Common myeloid progenitor, CD34-positive (primary cell): ENCODE data around the gene DENND5B.

Experiments
- CTCF ChIA-PET: fragments of 350-600 bp; sonication (Branson Sonifier 250); formaldehyde crosslinking; loops from one replicate; lab custom pipeline; 2021; ENCODE audit warnings: antibody characterized with exemption; lab: Charles Lee
- POLR2A ChIA-PET: fragments of 350-600 bp; sonication (Branson Sonifier 250); formaldehyde crosslinking; loops from one replicate; lab custom pipeline; 2021; ENCODE audit warnings: antibody characterized with exemption; lab: Charles Lee
- DNase-seq, 3 donors: peaks; one replicate each; pipeline versions ENCODE4 v3.0.0 to v3.0.0-alpha.2; 2013
- H3K27ac ChIP-seq, 2 experiments: 1 replicate in 1 of 2; 2 replicates in 1 of 2; pipeline ENCODE4 v1.7.0; 2013; ENCODE audit warnings: inconsistent platforms in 2 of 2, low read length in 2 of 2, mild to moderate bottlenecking in 2 of 2, low read depth in 1 of 2, moderate library complexity in 1 of 2; ENCODE audit not compliant: severe bottlenecking in 2 of 2, insufficient read depth in 1 of 2, poor library complexity in 1 of 2
- H3K27me3 ChIP-seq, 5 experiments: replicated peaks in 2 of 5; 1 replicate in 3 of 5; 2 replicates in 2 of 5; pipeline versions ENCODE4 v1.6.1 to v1.7.0; 2013; ENCODE audit warnings: low read length in 4 of 5, mild to moderate bottlenecking in 2 of 5, moderate library complexity in 2 of 5, inconsistent platforms in 1 of 5; ENCODE audit not compliant: insufficient read depth in 5 of 5, control insufficient read depth in 4 of 5
- H3K36me3 ChIP-seq, 4 experiments: 1 replicate in 2 of 4; 2 replicates in 2 of 4; pipeline versions ENCODE4 v1.6.1 to v1.7.0; 2013; ENCODE audit warnings: low read length in 3 of 4, control low read depth in 1 of 4, mild to moderate bottlenecking in 1 of 4; ENCODE audit not compliant: control insufficient read depth in 4 of 4, insufficient read depth in 4 of 4
- H3K4me1 ChIP-seq, 4 experiments: 1 replicate in 3 of 4; 2 replicates in 1 of 4; pipeline versions ENCODE4 v1.6.1 to v1.7.1; 2013; ENCODE audit warnings: low read length in 3 of 4, mild to moderate bottlenecking in 3 of 4, control low read depth in 1 of 4, inconsistent platforms in 1 of 4, moderate library complexity in 1 of 4; ENCODE audit not compliant: control insufficient read depth in 4 of 4, insufficient read depth in 4 of 4; ENCODE audit errors: control extremely low read depth in 1 of 4
- H3K4me3 ChIP-seq, 7 experiments: 1 replicate in 4 of 7; 2 replicates in 3 of 7; pipeline versions ENCODE4 v1.5.1 to v1.7.0; 2013; ENCODE audit warnings: mild to moderate bottlenecking in 7 of 7, low read length in 6 of 7, moderate library complexity in 6 of 7, inconsistent platforms in 2 of 7, low read depth in 2 of 7, control low read depth in 1 of 7; ENCODE audit not compliant: insufficient read depth in 4 of 7, control insufficient read depth in 1 of 7; ENCODE audit errors: extremely low read depth in 1 of 7
- H3K9me3 ChIP-seq, 5 experiments: 1 replicate in 4 of 5; 2 replicates in 1 of 5; pipeline versions ENCODE4 v1.6.1 to v1.7.1; 2013; ENCODE audit warnings: low read length in 4 of 5, mild to moderate bottlenecking in 2 of 5, inconsistent platforms in 1 of 5, low read depth in 1 of 5, moderate library complexity in 1 of 5; ENCODE audit not compliant: control insufficient read depth in 4 of 5, insufficient read depth in 2 of 5; ENCODE audit errors: control extremely low read depth in 1 of 5
- WGBS: methylation state at CpG from one replicate; pipeline ENCODE4 v1.1.5; 2013; ENCODE audit not compliant: insufficient coverage; 5-methylcytosine and 5-hydroxymethylcytosine counted together

Gene DENND5B

GRCh38 chr12:31368666-31369361, 222.1 kb downstream of the DENND5B start:
- no peak overlapping the region for H3K4me3 ChIP-seq
- no peaks in the 10 kb centered on the region for H3K27me3 ChIP-seq
- WGBS, result 81% methylated on average over 6 of the region's 8 CpGs
- ChIA-PET POLR2A (no interaction called here), CTCF (interaction anchor here (0.6 to 1.2 kb wide), 4 partner anchors 12 to 938 kb away, joined by 3 read pairs; no protein-coding TSS in a partner anchor)
- DNase-seq, result no peak
- peaks cover 0 to 7% (median 3%) of the 10 kb centered on the region in 4 experiments for H3K4me1 ChIP-seq
- no peak overlapping the region for H3K27ac ChIP-seq
- no peaks in the 10 kb centered on the region for H3K36me3 ChIP-seq
- H3K9me3 ChIP-seq, result no peaks in the 10 kb centered on the region

- CTCF ChIA-PET, result no interaction called here
- H3K27me3 ChIP-seq, result no peaks in the 10 kb centered on the region
- H3K36me3 ChIP-seq, result no peaks in the 10 kb centered on the region
- no peaks in the 10 kb centered on the region for H3K9me3 ChIP-seq
- peaks cover 4 to 28% (median 22%) of the 10 kb centered on the region in 4 experiments for H3K4me1 ChIP-seq
- DNase-seq, result no peak
- H3K27ac ChIP-seq, result no peak overlapping the region
- 95% methylated on average over 7 of the region's 11 CpGs for WGBS
- POLR2A ChIA-PET, result no interaction called here
- no peak overlapping the region for H3K4me3 ChIP-seq
Measured at GRCh38 chr12:31366104-31366621, 224.8 kb downstream of the DENND5B start.

DNA sequence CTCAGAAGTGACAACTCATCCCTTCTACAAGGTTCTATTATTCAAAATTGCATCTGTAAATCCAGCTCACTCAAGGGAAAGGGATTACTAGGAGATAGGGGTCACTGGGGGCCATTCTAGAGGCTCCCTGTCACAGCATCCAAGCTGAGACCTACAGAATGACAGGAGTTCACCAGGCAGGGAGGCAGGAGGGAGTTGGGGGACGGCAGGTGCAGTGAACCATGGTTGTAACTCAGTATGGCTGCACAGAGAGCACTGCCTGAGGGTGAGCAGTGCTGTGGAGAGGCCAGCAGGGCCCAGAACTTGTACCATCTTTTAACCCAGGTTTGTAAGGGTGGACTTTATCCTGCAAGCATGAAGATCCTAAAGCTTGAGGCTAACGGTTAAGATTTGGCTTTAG, 227.1 kb downstream of the DENND5B start:
- Histone ChIP-seq H3K36me3 (no peaks in the 10 kb centered on the region), H3K9me3 (no peaks in the 10 kb centered on the region), H3K4me3 (no peak overlapping the region), H3K27me3 (no peaks in the 10 kb centered on the region), H3K27ac (peak overlapping the region in 1 of 2 experiments; percentile 50), H3K4me1 (peaks cover 4 to 24% (median 21%) of the 10 kb centered on the region in 4 experiments)
- DNase-seq, result no peak
- CTCF ChIA-PET, result interaction anchor here (1.0 to 2.7 kb wide), 7 partner anchors 9 to 112 kb away, joined by 3 to 16 read pairs (median 5); no protein-coding TSS in a partner anchor
- 93% methylated on average over 2 of the region's 2 CpGs for WGBS
- POLR2A ChIA-PET, result interaction anchor here (0.7 to 1.0 kb wide), 2 partner anchors 112 to 1004 kb away, joined by 3 to 4 read pairs; no protein-coding TSS in a partner anchor

DNA sequence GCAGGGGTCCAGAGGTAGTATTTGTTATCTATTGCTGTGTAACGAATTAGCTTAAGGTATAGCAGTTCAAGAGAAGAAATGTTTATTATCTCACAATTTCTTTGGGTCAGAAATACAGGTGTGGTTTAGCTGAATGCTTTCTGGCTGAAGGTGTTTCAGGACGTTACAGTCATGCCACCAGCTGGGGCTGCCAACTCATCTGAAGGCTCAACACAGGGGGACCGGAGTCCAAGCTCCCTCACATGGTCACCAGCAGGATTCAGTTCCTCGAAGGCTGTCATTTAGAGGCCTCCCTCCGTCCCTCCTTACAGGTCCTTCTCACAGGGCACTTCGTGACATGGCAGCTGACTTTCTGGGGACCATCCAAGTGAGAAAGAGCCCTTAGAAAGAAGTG, 227.5 kb downstream of the DENND5B start:
- DNase-seq, result peak in 2 of 3 donors; percentile 12 to 23
- Histone ChIP-seq H3K4me3 (no peak overlapping the region), H3K27ac (peak overlapping the region in 1 of 2 experiments; percentile 50), H3K27me3 (no peaks in the 10 kb centered on the region), H3K36me3 (no peaks in the 10 kb centered on the region), H3K9me3 (no peaks in the 10 kb centered on the region), H3K4me1 (peaks cover 4 to 24% (median 21%) of the 10 kb centered on the region in 4 experiments)
- 53% methylated on average over 5 of the region's 6 CpGs for WGBS
- CTCF ChIA-PET, result interaction anchor here (0.9 to 2.7 kb wide), 10 partner anchors 13 to 117 kb away, joined by 3 to 16 read pairs (median 6); no protein-coding TSS in a partner anchor
- POLR2A ChIA-PET, result interaction anchor here (1.0 kb wide), 1 partner anchor 112 kb away, joined by 3 read pairs; no protein-coding TSS in a partner anchor

GRCh38 chr12:31362759-31363415, 228.0 kb downstream of the DENND5B start:
- POLR2A ChIA-PET, result interaction anchor here (1.0 kb wide), 1 partner anchor 111 kb away, joined by 3 read pairs; no protein-coding TSS in a partner anchor
- 8% methylated on average over 3 of the region's 6 CpGs for WGBS
- Histone ChIP-seq H3K36me3 (no peaks in the 10 kb centered on the region), H3K4me1 (peaks cover 4 to 24% (median 21%) of the 10 kb centered on the region in 4 experiments), H3K9me3 (no peaks in the 10 kb centered on the region), H3K27me3 (no peaks in the 10 kb centered on the region), H3K27ac (peak overlapping the region in 1 of 2 experiments; percentile 50), H3K4me3 (peak overlapping the region in 5 of 7 experiments; percentile 10 to 49 (median 47))
- CTCF ChIA-PET, result interaction anchor here (0.6 to 2.7 kb wide), 14 partner anchors 13 to 117 kb away, joined by 3 to 16 read pairs (median 4); no protein-coding TSS in a partner anchor
- peak; percentile 82 to 96 (median 93) for DNase-seq

DNA sequence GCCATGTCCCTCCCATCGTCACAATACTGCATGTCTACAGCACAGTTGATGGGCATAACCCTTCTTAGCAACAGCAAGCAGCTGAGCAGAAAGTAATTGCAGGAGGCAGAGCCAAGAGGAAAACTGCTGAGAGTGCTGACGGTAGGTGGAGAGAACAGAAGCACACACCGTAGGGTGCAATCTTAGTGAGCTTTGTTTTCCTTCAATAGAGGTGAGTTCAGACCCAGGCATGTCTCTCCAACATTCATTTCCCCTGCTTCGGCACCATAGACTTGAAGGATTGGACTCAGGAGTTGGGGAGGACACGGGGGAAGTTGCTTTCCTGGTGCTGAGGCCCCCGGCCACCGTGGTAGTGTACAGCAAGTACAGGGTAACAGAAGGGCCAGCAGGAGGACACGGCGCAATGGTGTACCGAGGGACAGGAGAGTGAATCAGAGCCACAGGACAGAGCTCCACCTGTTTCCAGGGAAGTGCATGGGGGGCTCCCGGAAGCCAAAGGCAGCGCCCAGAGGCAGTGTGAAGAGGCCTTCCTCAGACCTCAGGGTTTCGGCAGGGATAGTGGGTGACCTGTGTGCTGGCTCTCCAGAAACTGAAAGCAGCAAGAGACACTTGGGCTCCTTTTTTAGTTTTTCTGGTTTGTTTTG, 228.7 kb downstream of the DENND5B start:
- peak overlapping the region in 5 of 7 experiments; percentile 10 to 49 (median 47) for H3K4me3 ChIP-seq
- no peaks in the 10 kb centered on the region for H3K9me3 ChIP-seq
- peaks cover 4 to 24% (median 21%) of the 10 kb centered on the region in 4 experiments for H3K4me1 ChIP-seq
- no peaks in the 10 kb centered on the region for H3K27me3 ChIP-seq
- WGBS, result 39% methylated on average over 9 of the region's 13 CpGs
- DNase-seq, result peak in 2 of 3 donors; percentile 37 to 58
- H3K27ac ChIP-seq, result peak overlapping the region in 1 of 2 experiments; percentile 50
- no peaks in the 10 kb centered on the region for H3K36me3 ChIP-seq
- ChIA-PET CTCF (interaction anchor here (0.6 to 2.7 kb wide), 14 partner anchors 12 to 116 kb away, joined by 3 to 16 read pairs (median 4); no protein-coding TSS in a partner anchor), POLR2A (no interaction called here)
